NCI-H2196 (cell line): ENCODE measurements around the gene SLIT3.

Experiments
- DNase-seq: peaks from one replicate; lab custom pipeline; 2025; ENCODE audit not compliant: unreplicated experiment; lab: John Stamatoyannopoulos, UW

Gene SLIT3

DNA sequence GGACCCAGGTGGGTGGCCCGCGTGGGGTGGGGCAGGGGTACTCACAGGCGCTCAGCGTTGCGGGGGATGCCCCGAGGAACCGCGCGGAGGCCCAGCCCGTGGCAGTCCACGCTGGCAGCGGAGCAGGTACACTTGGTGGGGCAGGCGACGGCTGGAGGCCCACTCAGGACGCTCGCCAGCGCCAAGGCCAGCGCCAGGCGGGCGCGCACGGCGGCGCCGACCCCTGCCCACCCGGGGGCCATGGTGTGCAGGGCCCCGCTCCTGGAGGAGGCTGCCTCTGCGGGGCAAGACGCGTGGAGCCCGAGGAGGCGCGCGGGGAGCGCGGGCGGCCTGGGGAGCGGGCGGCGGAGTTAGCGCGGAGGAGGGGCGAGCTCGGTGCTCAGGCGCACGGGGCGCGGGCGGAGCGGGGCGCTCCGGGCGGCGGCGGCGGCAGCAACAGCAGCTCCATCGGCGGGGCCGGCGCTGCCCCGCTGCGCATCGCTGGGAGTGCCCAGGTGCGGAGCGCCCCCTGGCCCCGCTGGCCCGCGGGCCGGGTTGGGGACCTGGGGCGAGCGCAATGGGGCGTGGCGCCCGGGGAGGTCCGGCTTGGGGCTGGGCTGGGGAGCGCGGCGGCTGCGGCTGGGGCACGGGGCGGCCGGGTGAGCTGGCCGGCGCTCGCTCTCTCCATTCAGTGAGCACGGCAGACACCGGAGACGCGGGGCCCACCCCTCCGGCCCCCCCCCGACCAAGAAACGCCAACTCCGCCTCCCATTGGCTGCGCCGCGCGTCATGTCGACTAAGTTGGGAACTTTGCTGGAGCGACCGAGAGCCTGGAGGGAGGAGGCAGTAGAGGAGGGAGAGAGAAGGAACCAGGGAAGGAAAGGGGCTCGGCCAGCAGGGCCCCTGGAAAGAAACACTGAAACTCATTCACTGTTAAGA lies at the start of gene SLIT3:
SLIT3 (minus strand) TSS at position 672 of the 918 bp plus-strand sequence; CDS start at position 242, 430 bp downstream.
- no peak for DNase-seq

DNA sequence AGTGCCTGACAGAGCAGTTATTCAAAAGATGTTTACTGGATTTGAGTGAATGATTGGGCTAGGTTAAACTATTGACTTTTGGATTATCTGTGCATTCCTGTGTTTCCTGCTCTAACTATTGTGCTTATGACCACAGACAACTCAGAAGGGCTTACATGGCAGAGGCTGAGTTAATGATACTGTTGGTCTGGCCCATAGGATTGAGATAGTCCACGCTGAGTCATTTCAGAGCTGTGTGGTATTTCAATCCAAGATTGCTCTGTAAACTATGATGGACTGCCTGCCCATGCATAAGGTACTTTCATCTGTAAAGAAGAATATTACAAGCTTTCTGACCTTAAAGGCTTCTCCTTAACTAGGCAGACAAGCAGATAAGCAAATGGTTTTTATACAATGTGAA lies 49.1 kb upstream of the SLIT3 start:
- no peak for DNase-seq

DNA sequence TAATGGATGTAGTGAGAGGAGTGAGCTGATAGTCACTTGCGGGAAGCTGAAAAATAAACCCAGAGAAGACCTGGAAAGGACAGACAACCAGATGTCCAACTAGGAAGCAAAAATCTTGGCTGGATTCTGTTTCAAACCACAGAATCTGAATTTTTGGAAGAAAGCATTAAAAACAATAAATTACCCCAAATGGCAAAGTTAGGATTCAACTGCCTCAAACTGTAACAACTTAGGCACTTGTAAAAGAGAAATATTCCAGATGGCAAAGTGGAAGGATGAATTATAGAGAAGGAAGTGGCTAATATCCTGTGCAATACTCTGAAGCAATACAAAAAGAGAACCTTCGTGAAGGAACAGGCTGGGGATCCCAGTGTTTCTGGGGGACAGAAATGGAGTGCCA lies 46.8 kb upstream of the SLIT3 start:
- DNase-seq, result no peak

DNA sequence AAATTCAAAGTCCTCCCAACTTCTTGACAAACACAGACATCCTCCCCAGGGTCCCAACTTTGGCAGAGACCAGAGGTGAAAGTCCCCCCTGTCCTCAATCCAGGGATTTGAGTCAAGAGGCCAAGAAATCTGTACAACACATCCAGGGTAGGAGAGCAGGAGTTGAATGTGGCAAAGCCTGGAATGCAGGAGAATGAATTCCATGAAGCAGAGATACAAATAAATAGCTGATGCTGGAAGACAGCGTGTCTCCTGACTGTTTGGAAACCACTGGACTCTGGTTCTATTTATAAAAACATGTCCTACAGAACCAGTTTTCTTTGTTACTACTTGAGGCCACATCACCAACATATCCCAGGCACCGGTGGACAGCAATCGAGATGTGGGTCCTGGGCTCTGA lies 43.7 kb upstream of the SLIT3 start:
- DNase-seq, result no peak

DNA sequence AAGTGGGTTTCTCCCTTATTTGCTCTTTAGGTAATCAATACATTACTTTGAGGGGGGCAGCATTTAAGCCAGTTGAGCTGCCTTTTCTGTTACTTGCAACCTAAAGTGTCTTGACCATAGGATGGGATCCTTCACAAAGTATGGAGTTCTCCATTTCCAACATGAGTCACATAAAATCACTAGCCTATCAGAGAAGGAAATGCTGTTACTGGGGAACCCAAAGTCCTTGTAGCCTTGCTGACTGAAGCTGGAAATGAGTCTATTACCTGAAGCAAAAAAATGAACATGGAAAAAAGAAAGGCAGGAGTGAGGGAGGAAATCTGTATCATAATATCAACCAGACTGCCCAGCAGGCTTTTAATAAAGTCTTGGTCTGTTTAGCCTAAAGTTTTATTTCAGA lies 42.8 kb upstream of the SLIT3 start:
- no peak for DNase-seq

DNA sequence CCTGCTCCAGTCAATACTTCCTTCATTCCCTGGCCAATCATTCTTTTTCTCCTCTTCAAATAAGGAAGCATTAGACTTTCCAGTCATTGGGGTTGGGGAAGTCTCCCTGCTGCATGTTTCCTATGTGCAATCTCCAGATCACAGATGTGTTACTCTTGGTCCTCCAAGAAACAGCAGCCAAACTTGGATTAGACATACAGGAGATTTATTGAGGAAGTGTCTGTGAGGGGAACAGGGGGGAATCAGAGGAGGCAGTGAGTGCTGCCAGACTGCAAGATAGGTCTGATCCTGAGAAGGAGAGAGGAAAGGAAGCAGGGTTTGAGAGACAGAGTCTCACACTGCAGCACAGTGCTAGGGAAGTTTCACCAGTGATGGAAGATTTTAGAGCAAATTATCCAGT lies 40.6 kb upstream of the SLIT3 start:
- no peak for DNase-seq

DNA sequence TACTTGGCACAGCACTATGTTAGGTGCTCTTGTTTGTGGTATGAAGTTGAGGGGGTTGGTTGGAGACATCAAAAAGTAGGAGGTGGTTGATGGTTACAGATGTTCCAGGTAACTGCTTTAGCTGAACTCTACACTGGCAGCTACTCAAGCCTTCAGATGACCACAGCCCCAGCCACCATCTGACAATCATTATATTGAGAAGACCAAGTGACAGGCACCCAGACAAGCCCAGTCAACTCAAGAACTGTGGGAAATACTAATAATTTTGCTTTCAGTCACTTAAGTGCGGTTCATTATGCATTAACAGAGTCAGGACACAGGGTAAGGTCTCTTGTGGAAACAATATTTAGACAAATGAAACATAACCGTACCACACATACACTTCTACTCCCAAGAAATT lies 38.9 kb upstream of the SLIT3 start:
- DNase-seq, result no peak

DNA sequence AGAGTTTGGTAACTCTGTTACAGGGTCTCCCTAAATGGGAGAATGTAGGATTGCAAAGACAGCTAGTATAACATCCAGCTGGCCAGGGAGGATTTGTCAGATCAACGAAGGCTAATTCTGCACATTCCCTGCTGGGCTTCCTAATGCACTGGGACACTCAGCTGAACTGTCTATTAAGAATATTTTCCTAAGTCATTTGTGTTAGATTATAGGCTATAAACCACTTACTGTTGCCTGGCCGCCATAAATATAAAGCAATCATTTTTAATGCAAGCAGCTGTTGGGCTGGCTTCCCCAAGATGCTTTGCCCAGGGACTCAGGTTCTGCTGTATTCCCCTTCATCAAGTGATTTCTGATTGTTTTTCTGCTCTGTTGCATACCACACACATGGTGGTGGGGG lies 35.3 kb upstream of the SLIT3 start:
- DNase-seq, result no peak

DNA sequence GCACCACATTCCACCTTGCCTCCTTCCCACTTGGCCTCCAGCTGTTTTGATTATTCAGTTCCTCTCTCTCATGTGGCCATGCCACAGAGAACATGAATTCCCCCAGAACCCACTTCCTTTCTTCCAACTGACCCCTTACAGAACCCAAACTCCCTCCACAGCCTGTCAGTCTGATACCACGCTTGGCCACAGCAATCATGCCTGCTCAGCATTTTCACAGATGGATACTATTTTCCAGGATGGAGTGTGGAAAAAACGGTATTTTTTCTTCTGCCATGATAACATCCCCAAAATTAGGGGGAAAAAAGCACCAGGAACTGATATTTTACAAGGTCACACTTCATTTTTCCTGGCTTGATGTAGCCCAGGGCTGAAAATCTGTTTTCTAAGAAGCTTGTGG lies 34.9 kb upstream of the SLIT3 start:
- no peak for DNase-seq

DNA sequence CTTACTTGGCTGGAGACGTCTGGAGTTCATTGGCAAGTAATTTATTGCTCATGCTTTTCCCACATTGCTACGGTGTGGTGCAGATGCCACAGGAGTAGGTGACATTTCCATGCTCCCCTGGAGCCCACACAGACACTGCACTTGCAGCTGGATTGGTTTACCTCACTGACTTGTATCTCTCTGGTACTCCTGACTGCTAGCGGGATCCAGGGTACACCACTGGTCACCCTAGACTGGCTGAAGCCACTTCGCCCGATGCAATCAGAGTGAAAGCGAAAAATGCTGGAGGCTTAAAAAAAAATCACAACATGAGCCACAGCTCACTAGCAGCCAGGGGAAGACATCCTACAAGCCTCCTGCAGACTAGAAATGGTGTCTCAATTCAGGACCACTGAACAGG lies 32.6 kb upstream of the SLIT3 start:
- DNase-seq, result no peak

DNA sequence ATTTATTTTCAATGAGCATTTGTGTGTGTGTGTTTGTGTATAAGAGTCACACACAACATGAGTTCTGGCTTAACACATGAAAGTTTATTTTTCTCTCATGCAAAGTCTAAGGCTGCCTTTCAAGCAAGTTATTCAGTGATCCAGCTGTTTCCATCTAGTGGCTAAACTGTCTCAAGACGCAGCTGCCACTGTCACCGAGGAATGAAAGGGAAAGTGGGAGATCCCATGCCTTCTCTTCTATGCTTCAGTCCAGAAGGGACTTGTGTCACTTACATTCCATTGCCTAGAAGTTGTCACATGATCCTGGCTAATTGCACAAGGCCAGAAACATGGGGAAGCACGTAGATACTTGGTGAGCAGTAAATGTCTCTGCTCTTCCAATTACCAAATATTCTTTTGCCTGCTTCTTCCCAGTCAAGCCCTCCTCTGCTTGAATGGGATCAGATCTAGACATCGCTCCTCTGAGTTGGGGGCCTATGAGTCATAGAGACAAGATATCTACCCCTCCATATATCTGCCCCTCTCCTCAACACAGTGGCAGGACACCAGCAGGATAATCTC lies 30.4 kb upstream of the SLIT3 start:
- DNase-seq, result no peak

DNA sequence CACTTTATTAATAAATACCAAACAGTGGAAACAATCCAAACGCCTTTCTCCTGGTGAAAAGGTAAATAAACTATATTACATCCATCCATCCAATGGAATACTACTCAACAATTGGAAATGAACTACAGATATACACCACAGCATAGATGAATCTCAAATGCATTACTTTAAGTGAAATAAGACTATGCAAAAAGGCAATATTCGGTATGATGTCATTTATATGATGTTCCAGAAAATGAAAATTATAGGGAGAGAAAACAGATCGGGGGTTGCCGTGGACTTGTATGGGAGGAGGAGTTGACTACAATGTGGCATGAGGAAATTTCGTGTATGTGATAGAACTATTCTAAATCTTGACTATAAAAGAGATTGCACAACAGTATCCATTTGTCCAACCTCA lies 27.5 kb upstream of the SLIT3 start:
- DNase-seq, result no peak

DNA sequence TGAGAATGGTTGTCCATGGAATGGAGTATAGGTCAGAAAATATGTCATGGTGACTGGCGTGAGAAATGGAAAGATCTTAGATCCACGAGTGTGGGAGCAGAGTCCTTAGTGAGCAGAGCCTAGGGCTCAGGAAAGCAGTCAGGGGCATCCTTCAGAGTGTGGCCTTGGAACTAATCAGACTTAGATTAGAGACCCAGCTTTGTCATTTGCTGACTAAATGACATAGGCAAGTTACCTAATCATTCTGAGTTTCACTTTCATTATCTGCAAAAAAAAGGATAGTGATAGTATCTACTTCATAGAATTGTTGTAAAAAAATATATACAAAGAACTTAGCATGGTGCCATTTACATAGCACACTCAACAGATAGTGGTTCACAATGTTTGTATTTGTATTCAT lies 24.3 kb upstream of the SLIT3 start:
- no peak for DNase-seq

DNA sequence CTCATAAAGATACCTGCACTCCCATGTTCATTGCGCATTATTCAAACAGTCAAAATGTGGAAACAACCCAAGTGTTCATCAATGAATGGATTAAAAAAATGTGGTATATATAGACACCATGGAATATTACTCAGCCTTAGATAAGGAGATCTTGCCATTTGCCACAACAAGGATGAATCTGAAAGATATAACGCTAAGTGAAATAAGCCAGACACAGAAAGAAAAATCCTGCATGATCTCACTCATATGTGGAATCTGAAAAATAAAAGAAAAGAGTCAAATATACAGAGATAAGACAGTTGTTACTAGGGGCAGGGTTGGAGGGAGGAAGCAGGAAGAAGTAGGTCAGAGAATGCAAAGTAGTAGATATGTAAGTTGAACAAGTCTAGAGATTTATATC lies 17.6 kb upstream of the SLIT3 start:
- no peak for DNase-seq

DNA sequence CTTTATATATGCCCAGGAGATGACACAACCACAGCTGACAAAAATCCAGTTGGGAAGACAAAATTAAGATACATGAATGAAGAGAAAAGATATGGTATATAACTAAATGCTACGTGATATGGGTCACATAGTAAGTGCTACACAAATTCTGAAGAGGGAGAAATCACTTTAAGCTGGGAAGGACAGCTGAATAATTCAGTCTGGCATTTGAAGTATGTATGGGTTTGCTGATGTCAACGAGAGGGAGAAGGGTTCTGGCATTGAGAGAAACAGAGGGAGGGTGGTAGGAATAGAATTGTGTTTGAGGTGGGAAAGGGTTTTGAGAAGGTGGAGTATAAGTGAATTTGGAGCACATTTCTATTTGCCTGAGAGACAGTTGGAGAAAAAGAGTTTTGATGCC lies 6.7 kb upstream of the SLIT3 start:
- no peak for DNase-seq

DNA sequence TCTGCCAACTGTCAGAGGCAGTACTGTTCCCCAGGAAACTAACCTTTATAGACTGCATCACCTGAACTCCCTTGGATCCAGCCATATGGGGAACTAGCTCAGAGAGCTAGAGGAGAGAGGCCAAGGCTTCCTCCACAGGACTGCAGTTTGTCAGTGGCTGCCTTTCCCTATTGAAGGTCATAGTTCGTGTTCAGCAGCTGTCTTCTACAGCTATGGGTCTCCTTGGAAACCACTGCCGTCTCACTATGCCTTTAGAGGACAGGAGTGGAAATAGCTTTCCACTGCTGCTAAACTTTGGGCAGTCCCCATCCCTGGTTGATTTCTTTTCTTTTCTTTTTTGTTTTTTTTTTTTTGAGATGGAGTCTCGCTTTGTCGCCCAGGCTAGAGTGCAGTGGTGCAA lies 4.4 kb upstream of the SLIT3 start:
- DNase-seq, result no peak

DNA sequence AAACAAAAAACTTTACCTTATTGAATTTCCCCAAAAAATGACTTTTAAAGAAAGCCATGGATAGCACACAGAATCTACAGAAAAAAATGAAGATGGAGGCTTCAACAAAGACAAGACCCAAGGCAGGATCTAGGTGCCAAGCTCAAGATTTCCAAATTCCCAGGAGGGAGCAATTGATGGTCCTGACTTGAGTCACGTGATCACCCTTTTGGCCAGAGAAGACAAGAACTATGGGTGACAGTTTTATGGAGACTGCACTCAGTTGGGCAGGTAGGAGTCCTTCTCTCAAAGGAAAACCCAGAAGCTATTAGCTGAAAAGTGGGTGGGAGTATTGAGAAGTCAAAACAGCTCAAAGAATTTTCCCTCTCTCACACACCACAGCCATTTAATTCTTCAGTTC lies 3.2 kb upstream of the SLIT3 start:
- DNase-seq, result no peak

DNA sequence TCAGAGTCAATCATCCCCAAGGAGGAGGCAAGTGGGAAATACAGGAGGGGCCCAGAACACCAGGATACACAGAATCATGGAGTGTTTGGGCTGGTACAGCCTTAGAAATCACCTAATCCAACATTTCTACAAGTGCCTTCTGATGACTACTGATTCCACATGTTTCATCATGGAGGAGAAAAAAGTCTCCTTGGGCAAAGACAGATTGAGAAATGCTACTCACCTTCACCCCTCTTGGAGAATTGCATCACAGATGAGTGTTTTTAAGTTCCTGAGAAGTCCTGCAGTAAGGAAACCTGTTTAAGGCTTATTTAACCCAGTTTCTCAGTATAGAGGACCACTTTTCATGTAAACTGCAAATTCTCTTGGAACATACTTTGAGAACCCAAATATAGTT lies 2.2 kb upstream of the SLIT3 start:
- DNase-seq, result no peak

DNA sequence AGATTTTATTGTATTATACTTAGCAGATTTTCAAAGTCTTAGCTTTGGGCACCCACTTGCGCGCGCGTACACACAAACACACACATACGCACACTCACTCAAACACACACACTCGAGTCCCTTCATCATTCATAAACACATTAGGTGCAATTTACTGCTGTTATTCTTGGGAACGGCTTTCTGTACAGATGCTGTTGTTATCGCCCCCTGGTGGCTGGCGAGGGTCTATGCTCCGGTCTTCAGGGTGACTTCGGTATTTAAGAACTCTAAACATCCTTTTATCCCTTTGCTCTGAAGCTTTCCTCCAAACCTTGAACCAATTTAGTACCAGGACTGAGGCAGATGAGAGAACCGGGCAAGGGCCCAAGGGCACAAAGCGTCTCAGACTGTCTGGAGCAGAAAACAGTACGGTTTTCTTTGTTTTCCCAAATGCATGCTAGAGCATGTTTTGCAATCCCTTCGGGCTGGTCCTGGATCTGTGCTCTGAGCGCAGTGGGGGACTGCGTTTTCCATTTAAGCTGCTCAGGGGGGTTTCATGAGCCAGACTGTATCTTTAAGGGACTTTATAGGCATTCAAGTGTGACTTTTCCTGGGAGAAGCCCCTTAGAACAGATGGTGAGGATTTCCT lies 1.7 kb upstream of the SLIT3 start:
- peak; percentile 55 for DNase-seq

DNA sequence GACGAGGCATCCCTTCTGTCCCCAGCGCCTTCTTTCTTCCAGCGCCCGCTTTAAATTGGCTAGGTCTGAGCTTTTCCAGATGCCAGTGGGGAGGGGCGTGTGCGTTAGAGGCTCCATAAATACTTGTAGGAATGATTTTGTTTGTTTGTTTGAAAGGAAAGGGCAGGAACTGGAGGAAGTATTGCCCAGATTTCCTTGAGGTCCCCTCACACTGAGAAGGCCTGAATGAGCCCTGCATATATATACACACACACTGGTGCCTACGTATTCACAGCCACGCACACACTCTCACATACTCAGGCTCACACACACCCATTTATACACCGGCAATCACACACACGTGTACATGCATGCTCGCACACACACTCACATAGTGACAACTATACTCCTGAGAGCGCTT lies 1.0 kb upstream of the SLIT3 start:
- DNase-seq, result no peak

DNA sequence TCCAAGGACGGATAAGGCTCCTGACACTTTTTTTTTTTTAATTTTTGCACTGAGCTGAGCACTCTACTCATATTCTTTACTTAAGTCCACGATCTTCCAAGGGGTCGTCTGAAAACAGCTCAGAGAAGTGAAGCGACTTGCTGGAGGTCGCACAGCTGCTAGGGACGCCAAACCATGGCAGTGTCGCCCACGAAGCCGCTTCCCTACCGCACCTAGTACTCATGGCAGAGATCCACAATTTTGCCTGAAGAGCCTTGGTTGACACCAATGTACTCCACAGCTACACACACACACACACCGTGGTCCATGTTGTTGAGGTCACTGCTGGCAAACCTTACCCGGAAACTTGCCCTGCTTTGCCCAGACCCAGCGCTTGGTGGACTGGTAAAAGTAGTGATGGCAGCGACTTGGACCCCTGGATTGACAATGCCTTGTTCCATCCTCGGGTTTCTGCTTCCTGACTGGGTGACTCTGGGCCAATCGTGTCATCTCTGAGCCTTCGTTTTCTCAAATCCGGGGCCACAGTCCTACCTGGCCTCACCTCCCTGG lies 521 bp upstream of the SLIT3 start:
- no peak for DNase-seq
